IMR-90 (cell line): ENCODE data around the gene SLC15A3.

Experiments
- MAZ ChIP-seq: IDR thresholded peaks from 2 replicates; pipeline ENCODE4 v1.6.1; 2012; ENCODE audit warnings: low read depth, mild to moderate bottlenecking, low read length, improper control_type of control experiment, moderate library complexity, borderline replicate concordance
- POLR2A ChIP-seq: IDR thresholded peaks from 2 replicates; pipeline ENCODE4 v1.6.1; 2012; ENCODE audit warnings: mild to moderate bottlenecking, low read depth, low read length
- RAD21 ChIP-seq: IDR thresholded peaks from 2 replicates; pipeline ENCODE4 v1.6.1; 2012; ENCODE audit warnings: low read length, improper control_type of control experiment
- SMC3 ChIP-seq: fragments of 150-350 bp; IDR thresholded peaks from 2 replicates; pipeline ENCODE4 v1.6.1; 2016; ENCODE audit warnings: low read depth, mild to moderate bottlenecking, antibody characterized with exemption, low read length, moderate library complexity
- TF ChIP-seq, protein P1 (sequence below): conservative IDR thresholded peaks from 2 replicates; pipeline ENCODE4 v1.5.1; 2012; ENCODE audit warnings: mild to moderate bottlenecking, low read depth, low read length, improper control_type of control experiment
- TF ChIP-seq, protein P2 (sequence below): fragments of 150-350 bp; IDR thresholded peaks from 2 replicates; pipeline ENCODE4 v1.6.1; 2017; ENCODE audit warnings: mild to moderate bottlenecking, antibody characterized with exemption, low read length, low read depth
- TF ChIP-seq, protein P3 (sequence below): fragments of 150-350 bp; IDR thresholded peaks from 2 replicates; pipeline ENCODE4 v1.6.1; 2016; ENCODE audit warnings: low read depth, mild to moderate bottlenecking, low read length, moderate library complexity, borderline replicate concordance

DNA sequence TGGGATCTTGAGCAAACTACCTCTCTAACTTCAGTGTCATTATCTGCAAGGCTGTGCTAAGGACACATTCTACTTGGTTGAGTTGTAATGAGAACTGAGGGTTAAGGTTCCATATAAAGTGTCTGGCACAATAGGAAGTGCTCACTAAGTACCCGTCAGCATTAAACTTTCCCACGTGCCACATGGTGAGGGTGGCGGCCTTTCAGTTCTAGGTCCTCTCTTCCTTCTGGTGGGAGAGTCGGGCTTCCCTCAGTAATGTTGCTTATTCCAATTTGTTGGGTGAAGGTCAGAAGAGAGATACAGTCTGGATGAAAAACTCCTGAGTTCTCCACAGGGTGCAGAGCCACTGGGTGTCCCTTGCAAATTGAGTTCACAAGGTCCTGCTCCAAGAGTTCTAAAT, 14.9 kb upstream of the SLC15A3 start:
- TF ChIP-seq, protein P1, sequence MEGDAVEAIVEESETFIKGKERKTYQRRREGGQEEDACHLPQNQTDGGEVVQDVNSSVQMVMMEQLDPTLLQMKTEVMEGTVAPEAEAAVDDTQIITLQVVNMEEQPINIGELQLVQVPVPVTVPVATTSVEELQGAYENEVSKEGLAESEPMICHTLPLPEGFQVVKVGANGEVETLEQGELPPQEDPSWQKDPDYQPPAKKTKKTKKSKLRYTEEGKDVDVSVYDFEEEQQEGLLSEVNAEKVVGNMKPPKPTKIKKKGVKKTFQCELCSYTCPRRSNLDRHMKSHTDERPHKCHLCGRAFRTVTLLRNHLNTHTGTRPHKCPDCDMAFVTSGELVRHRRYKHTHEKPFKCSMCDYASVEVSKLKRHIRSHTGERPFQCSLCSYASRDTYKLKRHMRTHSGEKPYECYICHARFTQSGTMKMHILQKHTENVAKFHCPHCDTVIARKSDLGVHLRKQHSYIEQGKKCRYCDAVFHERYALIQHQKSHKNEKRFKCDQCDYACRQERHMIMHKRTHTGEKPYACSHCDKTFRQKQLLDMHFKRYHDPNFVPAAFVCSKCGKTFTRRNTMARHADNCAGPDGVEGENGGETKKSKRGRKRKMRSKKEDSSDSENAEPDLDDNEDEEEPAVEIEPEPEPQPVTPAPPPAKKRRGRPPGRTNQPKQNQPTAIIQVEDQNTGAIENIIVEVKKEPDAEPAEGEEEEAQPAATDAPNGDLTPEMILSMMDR, result no peak
- TF ChIP-seq, protein P2, sequence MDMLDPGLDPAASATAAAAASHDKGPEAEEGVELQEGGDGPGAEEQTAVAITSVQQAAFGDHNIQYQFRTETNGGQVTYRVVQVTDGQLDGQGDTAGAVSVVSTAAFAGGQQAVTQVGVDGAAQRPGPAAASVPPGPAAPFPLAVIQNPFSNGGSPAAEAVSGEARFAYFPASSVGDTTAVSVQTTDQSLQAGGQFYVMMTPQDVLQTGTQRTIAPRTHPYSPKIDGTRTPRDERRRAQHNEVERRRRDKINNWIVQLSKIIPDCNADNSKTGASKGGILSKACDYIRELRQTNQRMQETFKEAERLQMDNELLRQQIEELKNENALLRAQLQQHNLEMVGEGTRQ, result no peak
- no peak for TF ChIP-seq RAD21
- no peak for TF ChIP-seq SMC3
- no peak for TF ChIP-seq POLR2A
- TF ChIP-seq, protein P3, sequence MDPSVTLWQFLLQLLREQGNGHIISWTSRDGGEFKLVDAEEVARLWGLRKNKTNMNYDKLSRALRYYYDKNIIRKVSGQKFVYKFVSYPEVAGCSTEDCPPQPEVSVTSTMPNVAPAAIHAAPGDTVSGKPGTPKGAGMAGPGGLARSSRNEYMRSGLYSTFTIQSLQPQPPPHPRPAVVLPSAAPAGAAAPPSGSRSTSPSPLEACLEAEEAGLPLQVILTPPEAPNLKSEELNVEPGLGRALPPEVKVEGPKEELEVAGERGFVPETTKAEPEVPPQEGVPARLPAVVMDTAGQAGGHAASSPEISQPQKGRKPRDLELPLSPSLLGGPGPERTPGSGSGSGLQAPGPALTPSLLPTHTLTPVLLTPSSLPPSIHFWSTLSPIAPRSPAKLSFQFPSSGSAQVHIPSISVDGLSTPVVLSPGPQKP, result no peak
- no peak for TF ChIP-seq MAZ
